ENCODE data around the gene IFITM1. TPM values are rescaled to one million over a fixed set of nuclear protein-coding genes. Genes with fewer than 3 reads are reported as not detected.
"Not testable (repeated sequence)": the region's sequence is repeated elsewhere in the genome, so short reads cannot be mapped to it uniquely, and the experiment has no call there.

The IFITM1 gene
- total RNA-seq, 1 experiment from 2014 or later = 3.2 TPM

DNA sequence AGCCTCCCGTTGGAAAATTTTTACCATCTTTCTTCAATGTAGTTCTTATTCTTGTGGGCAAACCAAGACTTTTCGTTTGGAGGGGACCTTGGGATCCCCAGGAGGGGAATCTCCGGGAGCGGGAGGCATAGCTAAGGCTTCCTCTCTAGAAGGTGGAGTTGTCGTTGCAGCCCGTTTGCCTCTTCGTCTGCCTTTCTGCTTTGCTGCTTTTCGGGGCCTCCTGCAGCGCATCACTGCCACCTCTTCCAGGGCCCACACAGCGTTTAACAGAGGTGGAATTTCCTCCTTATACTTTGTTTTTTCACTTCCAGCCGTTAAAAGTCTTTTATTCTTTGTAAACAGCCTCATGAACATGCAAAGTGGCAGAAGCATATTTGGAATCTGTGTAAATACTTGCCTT, 10.3 kb downstream of the IFITM1 start:
- H3K4me3 ChIP-seq (ENCODE audit: low read depth, low read length) = no peak overlapping the region
- no peaks in the 10 kb centered on the region for H3K9me3 Mint-ChIP-seq (ENCODE audit: unreplicated experiment)
- DNase-seq = no peak
- peaks cover 7% of the 10 kb centered on the region for H3K36me3 Mint-ChIP-seq (ENCODE audit: insufficient read depth, unreplicated experiment)
- H3K4me1 Mint-ChIP-seq (ENCODE audit: low read depth, unreplicated experiment) = peaks cover 9% of the 10 kb centered on the region
- H3K9me3 ChIP-seq = no peaks in the 10 kb centered on the region
- no peaks in the 10 kb centered on the region for H3K27me3 ChIP-seq (replicated peaks; ENCODE audit: control insufficient read depth, insufficient read depth, low read length)
- H3K4me1 ChIP-seq = peaks cover 8% of the 10 kb centered on the region; the same call in 1 of the 2 replicates
- intact Hi-C loops (cut with micrococcal nuclease; ENCODE audit: unreplicated experiment) = no loop called here
- H3K36me3 ChIP-seq (ENCODE audit: control insufficient read depth, insufficient read depth, low read length) = no peaks in the 10 kb centered on the region
- POLR2A ChIA-PET = no interaction called here
- H3K4me3 Mint-ChIP-seq (ENCODE audit: unreplicated experiment) = no peak overlapping the region
- no peak overlapping the region for H3K27ac Mint-ChIP-seq (ENCODE audit: unreplicated experiment)
- no TSS peak for BruUV-seq (replicated peaks)
- CTCF ChIA-PET = no interaction called here
- TF ChIP-seq, protein P1, sequence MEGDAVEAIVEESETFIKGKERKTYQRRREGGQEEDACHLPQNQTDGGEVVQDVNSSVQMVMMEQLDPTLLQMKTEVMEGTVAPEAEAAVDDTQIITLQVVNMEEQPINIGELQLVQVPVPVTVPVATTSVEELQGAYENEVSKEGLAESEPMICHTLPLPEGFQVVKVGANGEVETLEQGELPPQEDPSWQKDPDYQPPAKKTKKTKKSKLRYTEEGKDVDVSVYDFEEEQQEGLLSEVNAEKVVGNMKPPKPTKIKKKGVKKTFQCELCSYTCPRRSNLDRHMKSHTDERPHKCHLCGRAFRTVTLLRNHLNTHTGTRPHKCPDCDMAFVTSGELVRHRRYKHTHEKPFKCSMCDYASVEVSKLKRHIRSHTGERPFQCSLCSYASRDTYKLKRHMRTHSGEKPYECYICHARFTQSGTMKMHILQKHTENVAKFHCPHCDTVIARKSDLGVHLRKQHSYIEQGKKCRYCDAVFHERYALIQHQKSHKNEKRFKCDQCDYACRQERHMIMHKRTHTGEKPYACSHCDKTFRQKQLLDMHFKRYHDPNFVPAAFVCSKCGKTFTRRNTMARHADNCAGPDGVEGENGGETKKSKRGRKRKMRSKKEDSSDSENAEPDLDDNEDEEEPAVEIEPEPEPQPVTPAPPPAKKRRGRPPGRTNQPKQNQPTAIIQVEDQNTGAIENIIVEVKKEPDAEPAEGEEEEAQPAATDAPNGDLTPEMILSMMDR (IDR thresholded peaks at IDR 0.05; ENCODE audit: insufficient read depth in 1 of 2, low read depth in 1 of 2, low read length in 1 of 2, severe bottlenecking in 1 of 2, unreplicated experiment in 1 of 2) = no peak
- H3K27me3 Mint-ChIP-seq (ENCODE audit: insufficient read depth, unreplicated experiment) = no peaks in the 10 kb centered on the region

DNA sequence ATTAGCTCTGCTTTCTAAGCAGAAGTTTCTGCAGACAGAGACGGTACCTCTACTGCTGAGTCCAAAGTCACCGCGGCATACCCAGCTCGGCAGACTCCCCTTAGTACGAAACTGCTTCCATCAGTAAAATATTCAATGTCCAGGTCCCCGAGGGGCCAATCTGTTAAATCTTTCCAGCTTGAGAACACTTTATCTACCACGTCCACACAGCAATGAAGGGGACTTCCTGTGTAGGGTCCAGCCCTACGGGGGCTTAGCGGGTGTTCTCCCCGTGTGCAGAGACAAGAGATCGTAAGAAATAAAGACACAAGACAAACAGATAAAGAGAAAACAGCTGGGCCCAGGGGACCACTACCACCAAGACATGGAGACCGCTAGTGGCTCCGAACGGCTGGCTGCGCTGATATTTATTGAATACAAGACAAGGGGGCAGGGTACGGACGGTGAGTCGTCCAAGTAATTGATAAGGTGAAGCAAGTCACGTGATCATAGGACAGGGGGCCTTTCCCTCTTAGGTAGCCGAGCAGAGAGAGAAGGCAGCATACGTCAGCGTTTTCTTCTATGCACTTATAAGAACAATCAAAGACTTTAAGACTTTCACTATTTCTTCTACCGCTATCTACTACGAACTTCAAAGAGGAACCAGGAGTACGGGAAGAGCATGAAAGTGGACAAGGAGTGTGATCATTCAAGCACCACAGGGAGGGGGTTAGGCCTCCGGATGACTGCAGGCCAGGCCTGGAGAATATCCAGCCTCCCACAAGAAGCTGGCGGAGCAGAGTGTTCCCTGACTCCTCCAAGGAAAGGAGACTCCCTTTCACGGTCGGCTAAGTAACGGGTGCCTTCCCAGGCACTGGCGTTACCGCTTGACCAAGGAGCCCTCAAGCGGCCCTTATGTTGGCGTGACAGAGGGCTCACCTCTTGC, 11.0 kb downstream of the IFITM1 start:
- H3K9me3 ChIP-seq; BruUV-seq (replicated peaks); H3K27me3 ChIP-seq (replicated peaks; ENCODE audit: control insufficient read depth, insufficient read depth, low read length); H3K4me3 Mint-ChIP-seq (ENCODE audit: unreplicated experiment); DNase-seq; intact Hi-C loops (cut with micrococcal nuclease; ENCODE audit: unreplicated experiment); H3K9me3 Mint-ChIP-seq (ENCODE audit: unreplicated experiment); H3K27ac Mint-ChIP-seq (ENCODE audit: unreplicated experiment); H3K36me3 ChIP-seq (ENCODE audit: control insufficient read depth, insufficient read depth, low read length); H3K4me3 ChIP-seq (ENCODE audit: low read depth, low read length); H3K27me3 Mint-ChIP-seq (ENCODE audit: insufficient read depth, unreplicated experiment); POLR2A ChIA-PET; CTCF ChIA-PET: not testable (repeated sequence)
- peaks cover 14% of the 10 kb centered on the region for H3K36me3 Mint-ChIP-seq (ENCODE audit: insufficient read depth, unreplicated experiment)
- H3K4me1 ChIP-seq = peaks cover 15% of the 10 kb centered on the region; the same call in 1 of the 2 replicates
- H3K4me1 Mint-ChIP-seq (ENCODE audit: low read depth, unreplicated experiment) = peaks cover 16% of the 10 kb centered on the region

DNA sequence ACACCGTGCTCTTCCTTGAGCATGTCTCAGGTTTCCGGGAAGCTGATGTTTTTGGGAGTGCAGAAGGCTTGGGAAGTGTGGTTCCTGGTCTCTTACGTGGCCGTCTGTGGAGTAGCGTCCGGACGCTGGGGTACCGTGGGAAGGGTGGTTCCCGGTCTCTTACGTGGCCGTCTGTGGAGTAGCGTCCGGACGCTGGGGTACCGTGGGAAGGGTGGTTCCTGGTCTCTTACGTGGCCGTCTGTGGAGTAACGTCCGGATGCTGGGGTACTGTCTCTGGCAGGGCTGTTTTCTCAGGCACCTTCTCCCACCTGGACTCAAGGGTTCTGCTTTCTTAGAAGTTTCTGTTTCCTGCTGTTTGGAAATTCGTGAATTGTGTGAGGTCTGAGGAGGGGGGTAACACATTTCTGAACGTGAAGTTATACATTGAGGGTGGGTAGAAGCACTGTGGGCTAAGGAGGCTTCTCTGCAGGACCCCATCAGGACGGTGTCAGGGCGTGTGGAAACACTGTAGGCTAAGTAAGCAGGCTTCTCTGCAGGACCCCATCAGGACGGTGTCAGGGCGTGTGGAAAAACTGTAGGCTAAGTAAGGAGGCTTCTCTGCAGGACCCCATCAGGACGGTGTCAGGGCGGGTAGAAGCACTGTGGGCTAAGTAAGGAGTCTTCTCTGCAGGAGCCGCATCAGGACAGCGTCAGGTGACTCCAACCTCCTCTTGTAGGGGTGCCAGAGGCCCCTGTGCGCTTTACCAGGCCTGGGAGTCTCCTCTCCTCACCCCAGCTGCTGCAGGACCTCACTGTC, 12.2 kb downstream of the IFITM1 start:
- TF ChIP-seq, protein P1 (IDR thresholded peaks at IDR 0.05; ENCODE audit: insufficient read depth in 1 of 2, low read depth in 1 of 2, low read length in 1 of 2, severe bottlenecking in 1 of 2, unreplicated experiment in 1 of 2) = no peak
- intact Hi-C loops (cut with micrococcal nuclease; ENCODE audit: unreplicated experiment) = no loop called here
- POLR2A ChIA-PET = no interaction called here
- Mint-ChIP-seq H3K27me3 (ENCODE audit: insufficient read depth, unreplicated experiment) (no peaks in the 10 kb centered on the region), H3K27ac (ENCODE audit: unreplicated experiment) (no peak overlapping the region), H3K4me3 (ENCODE audit: unreplicated experiment) (no peak overlapping the region), H3K9me3 (ENCODE audit: unreplicated experiment) (no peaks in the 10 kb centered on the region), H3K4me1 (ENCODE audit: low read depth, unreplicated experiment) (peaks cover 10% of the 10 kb centered on the region), H3K36me3 (ENCODE audit: insufficient read depth, unreplicated experiment) (peaks cover 14% of the 10 kb centered on the region)
- BruUV-seq (replicated peaks) = no TSS peak
- CTCF ChIA-PET = no interaction called here
- Histone ChIP-seq H3K4me3 (ENCODE audit: low read depth, low read length) (no peak overlapping the region), H3K9me3 (no peaks in the 10 kb centered on the region), H3K4me1 (peaks cover 15% of the 10 kb centered on the region; the same call in 1 of the 2 replicates), H3K27me3 (replicated peaks; ENCODE audit: control insufficient read depth, insufficient read depth, low read length) (no peaks in the 10 kb centered on the region), H3K36me3 (ENCODE audit: control insufficient read depth, insufficient read depth, low read length) (no peaks in the 10 kb centered on the region)
- no peak for DNase-seq

Measured in Caco-2 (cell line).